Heart left ventricle (tissue), 13 donors: Measurements from ENCODE around the gene ACKR4.
"Not testable (repeated sequence)": the region's sequence is repeated elsewhere in the genome, so short reads cannot be mapped to it uniquely, and the experiment has no call there.

Experiments used
- CTCF ChIP-seq, 12 donors: fragments of 200-600 bp; sonication (generic) in 4 of 12; IDR thresholded peaks; one replicate each; pipeline versions ENCODE4 v1.5.0 to v1.8.0; 2018 to 2022; ENCODE audit warnings: antibody characterized with exemption in 12 of 12, mild to moderate bottlenecking in 5 of 12
- POLR2A ChIP-seq, 2 donors: fragments of 450-650 bp; IDR thresholded peaks; one replicate each; pipeline ENCODE4 v1.6.1; 2017; ENCODE audit warnings: antibody characterized with exemption in 2 of 2, mild to moderate bottlenecking in 2 of 2, moderate library complexity in 2 of 2
- donor health status: ischemic (EF 13 %, LVEDD 7.1; RV severe dilation, severe dysfunction).
- donor health status: DM: no; HTN: yes; CAD: no.
- donor health status: DM: no; HTN: no; CAD: no.
- donor health status: ischemic (EF 25% LVEDD 6.9; RV normal size, moderate dysfunction).
- donor health status: ischemic (EF 25% LVEDD 5.7; RV mildly dilated, moderate dysfunction).
- donor health status: ischemic (EF 35%, LVEDD 5.7; RV mildly dilated, moderate dysfunction).
- donor health status: nonischemic (EF 11% LVEDD 7.7; RV severe dilation, severe dysfunction).
- donor health status: DM: yes; HTN: yes; CAD: no.
- donor health status: PGD.
- donor health status: ischemic (EF 29% LVEDD 5.4; RV normal size, mild dysfunction).
- donor health status: nonischemic (EF 23%, LVEDD 6.1; RV moderate dilation, normal function).

- not testable (repeated sequence) for TF ChIP-seq CTCF, POLR2A (IDR thresholded peaks at IDR 0.05)
Measured at GRCh38 chr3:132606620-132607019, 9.6 kb downstream of the ACKR4 start.
